ENCODE results near the gene NTN5. TPM values are rescaled to one million over a fixed set of nuclear protein-coding genes. Genes with fewer than 3 reads are reported as not detected.

Gene NTN5
- total and polyA plus RNA-seq, 10 of the 15 experiments (the other 5 are each of a cell fraction or from before 2014, with no cell fraction given) = 0.07 to 0.22 TPM; not detected in 8

GRCh38 chr19:48669903-48670668 is 2.7 kb downstream of the NTN5 start:
- in situ Hi-C loops (cut with MboI) (no loop called here), intact Hi-C loops (cut with micrococcal nuclease; ENCODE audit: unreplicated experiment) (no loop called here)
- Histone ChIP-seq H3K4me1 (ENCODE audit: control insufficient read depth, insufficient read depth, low read length) (no peaks in the 10 kb centered on the region), H3K27me3 (replicated peaks in 1 of 2; ENCODE audit: control insufficient read depth in 2 of 2, insufficient read depth in 2 of 2, low read length in 1 of 2) (no peaks in the 10 kb centered on the region), H2AFZ (ENCODE audit: control insufficient read depth, low read depth, low read length) (no peak overlapping the region), H3K27ac (ENCODE audit: control insufficient read depth, insufficient read depth) (no peak overlapping the region), H3K79me2 (ENCODE audit: control insufficient read depth, insufficient read depth, low read length) (no peaks in the 10 kb centered on the region), H3K9ac (ENCODE audit: control insufficient read depth, insufficient read depth, low read length) (no peak overlapping the region), H3K4me3 (no peak overlapping the region), H4K20me1 (ENCODE audit: control insufficient read depth, insufficient read depth) (no peaks in the 10 kb centered on the region), H3K36me3 (ENCODE audit: control insufficient read depth in 2 of 2, insufficient read depth in 2 of 2, low read length in 1 of 2) (no peaks in the 10 kb centered on the region), H3K9me3 (replicated peaks; ENCODE audit: control insufficient read depth, insufficient read depth, low read length) (no peaks in the 10 kb centered on the region; the same call in 2 of the 3 replicates), H3K4me2 (ENCODE audit: control insufficient read depth, insufficient read depth) (no peak overlapping the region)
- CTCF ChIA-PET = no interaction called here
- POLR2A ChIA-PET = no interaction called here
- BruUV-seq (replicated peaks) = no TSS peak
- RAD21 ChIA-PET (ENCODE audit: unreplicated experiment) = no interaction called here
- FAIRE-seq (peak; percentile 18), ATAC-seq (no peak), DNase-seq (ENCODE audit: low read depth, low spot score) (no peak)
- TF ChIP-seq YY1 (IDR thresholded peaks at IDR 0.05; ENCODE audit: low read depth, low read length) (no peak), ELK1 (IDR thresholded peaks at IDR 0.05; ENCODE audit: low read depth, low read length) (no peak), PKNOX1 (IDR thresholded peaks at IDR 0.05) (no peak), MAX (IDR thresholded peaks at IDR 0.05; ENCODE audit: low read depth, low read length) (no peak), POLR2A (IDR thresholded peaks at IDR 0.05; ENCODE audit: low read depth, low read length) (no peak), GATAD2B (conservative IDR thresholded peaks at IDR 0.05; ENCODE audit: low read depth) (no peak), KAT2A (conservative IDR thresholded peaks at IDR 0.05; ENCODE audit: control insufficient read depth, low read depth, low read length) (no peak), HCFC1 (IDR thresholded peaks at IDR 0.05; ENCODE audit: low read length) (no peak), TBL1XR1 (IDR thresholded peaks at IDR 0.05; ENCODE audit: low read depth, low read length) (no peak), TCF3 (IDR thresholded peaks at IDR 0.05; ENCODE audit: borderline replicate concordance, insufficient read depth, low read depth, low read length) (no peak), EED (IDR thresholded peaks at IDR 0.05; ENCODE audit: low read depth) (no peak), ZBTB33 (IDR thresholded peaks at IDR 0.05) (no peak), ATF3 (IDR thresholded peaks at IDR 0.05; ENCODE audit: borderline replicate concordance, extremely low read depth, low read depth, low read length) (no peak), SMC3 (IDR thresholded peaks at IDR 0.05; ENCODE audit: borderline replicate concordance, low read length) (no peak), PBX3 (IDR thresholded peaks at IDR 0.05; ENCODE audit: insufficient replicate concordance, low read depth, low read length) (no peak), NKRF (conservative IDR thresholded peaks at IDR 0.05) (no peak)
- 73% methylated on average over 19 of the region's 26 CpGs for WGBS (ENCODE audit: insufficient coverage, insufficient replicate concordance, low lambda C conversion rate, missing lambda C conversion rate)
- SMC1A ChIA-PET (ENCODE audit: uncharacterized antibody, unreplicated experiment) = no interaction called here

All from GM12878 (cell line).